ENCODE data around the gene CHURC1. TPM values are rescaled to one million over a fixed set of nuclear protein-coding genes. Genes with fewer than 3 reads are reported as not detected.

CHURC1 gene
- total and polyA plus RNA-seq, 3 donors from 2014 or later, result 53.5 to 62.8 (median 55.7) TPM

DNA sequence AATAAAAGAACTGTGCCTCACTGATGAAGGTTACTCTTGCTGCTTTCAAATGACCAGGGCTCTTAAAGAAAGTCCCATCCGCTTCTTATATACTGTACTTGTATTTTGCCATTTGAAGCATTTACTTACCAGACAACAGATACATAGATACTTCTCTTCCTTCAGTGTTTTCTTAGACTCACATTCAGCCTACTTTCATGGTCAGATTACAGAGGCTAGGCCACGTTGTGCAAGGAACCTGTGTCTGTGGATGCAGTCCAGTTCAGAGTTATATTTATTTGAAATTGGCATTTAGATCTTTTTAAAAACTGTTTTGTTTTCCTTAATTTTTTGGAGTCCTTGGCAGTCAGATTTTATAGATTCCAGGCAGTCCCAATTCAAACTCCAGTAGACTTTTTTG is 6.2 kb downstream of the CHURC1 start:
- no peak for TF ChIP-seq POLR2A (IDR thresholded peaks at IDR 0.05)
- TF ChIP-seq, protein P1, sequence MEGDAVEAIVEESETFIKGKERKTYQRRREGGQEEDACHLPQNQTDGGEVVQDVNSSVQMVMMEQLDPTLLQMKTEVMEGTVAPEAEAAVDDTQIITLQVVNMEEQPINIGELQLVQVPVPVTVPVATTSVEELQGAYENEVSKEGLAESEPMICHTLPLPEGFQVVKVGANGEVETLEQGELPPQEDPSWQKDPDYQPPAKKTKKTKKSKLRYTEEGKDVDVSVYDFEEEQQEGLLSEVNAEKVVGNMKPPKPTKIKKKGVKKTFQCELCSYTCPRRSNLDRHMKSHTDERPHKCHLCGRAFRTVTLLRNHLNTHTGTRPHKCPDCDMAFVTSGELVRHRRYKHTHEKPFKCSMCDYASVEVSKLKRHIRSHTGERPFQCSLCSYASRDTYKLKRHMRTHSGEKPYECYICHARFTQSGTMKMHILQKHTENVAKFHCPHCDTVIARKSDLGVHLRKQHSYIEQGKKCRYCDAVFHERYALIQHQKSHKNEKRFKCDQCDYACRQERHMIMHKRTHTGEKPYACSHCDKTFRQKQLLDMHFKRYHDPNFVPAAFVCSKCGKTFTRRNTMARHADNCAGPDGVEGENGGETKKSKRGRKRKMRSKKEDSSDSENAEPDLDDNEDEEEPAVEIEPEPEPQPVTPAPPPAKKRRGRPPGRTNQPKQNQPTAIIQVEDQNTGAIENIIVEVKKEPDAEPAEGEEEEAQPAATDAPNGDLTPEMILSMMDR (IDR thresholded peaks at IDR 0.05), result no peak
- H3K4me1 ChIP-seq, result peaks cover 5% of the 10 kb centered on the region
- no peak for DNase-seq
- WGBS, 2 donors, result 70 to 73% methylated on average over 2 of the region's 2 CpGs
- H3K36me3 ChIP-seq (ENCODE audit: low read depth, missing control alignments), result no peaks in the 10 kb centered on the region
- no peaks in the 10 kb centered on the region for H3K27me3 ChIP-seq
- no peak overlapping the region for H3K4me3 ChIP-seq
- H3K27ac ChIP-seq, result no peak overlapping the region
- H3K9me3 ChIP-seq, result no peaks in the 10 kb centered on the region
- intact Hi-C loops (cut with DNase I; ENCODE audit: low total_unique reads), result no loop called here

DNA sequence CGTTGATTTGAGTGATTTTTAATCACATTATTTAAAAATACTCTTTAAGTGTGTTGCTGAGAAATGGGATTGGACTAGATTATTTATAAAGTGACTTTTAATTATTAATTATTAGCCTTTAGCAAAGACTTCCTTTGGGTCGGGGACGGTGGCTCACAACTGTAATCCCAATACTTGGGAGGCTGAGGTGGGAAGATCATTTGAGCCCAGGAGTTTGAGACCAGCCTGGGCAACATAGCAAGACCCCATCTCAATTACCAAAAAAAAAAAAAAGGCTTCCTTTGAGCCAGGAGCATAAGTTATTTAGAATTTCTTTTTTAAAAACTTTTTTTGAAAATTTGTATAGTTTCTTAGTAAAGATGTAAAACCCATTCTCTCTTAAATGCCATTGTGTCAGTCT is 8.8 kb downstream of the CHURC1 start:
- intact Hi-C loops (cut with DNase I; ENCODE audit: low total_unique reads), result no loop called here
- WGBS, 2 donors, result 84 to 91% methylated on average over 3 of the region's 3 CpGs
- Histone ChIP-seq H3K27ac (no peak overlapping the region), H3K36me3 (ENCODE audit: low read depth, missing control alignments) (no peaks in the 10 kb centered on the region), H3K9me3 (no peaks in the 10 kb centered on the region), H3K4me1 (no peaks in the 10 kb centered on the region), H3K4me3 (no peak overlapping the region), H3K27me3 (no peaks in the 10 kb centered on the region)
- TF ChIP-seq POLR2A (IDR thresholded peaks at IDR 0.05), result no peak
- no peak for DNase-seq

DNA sequence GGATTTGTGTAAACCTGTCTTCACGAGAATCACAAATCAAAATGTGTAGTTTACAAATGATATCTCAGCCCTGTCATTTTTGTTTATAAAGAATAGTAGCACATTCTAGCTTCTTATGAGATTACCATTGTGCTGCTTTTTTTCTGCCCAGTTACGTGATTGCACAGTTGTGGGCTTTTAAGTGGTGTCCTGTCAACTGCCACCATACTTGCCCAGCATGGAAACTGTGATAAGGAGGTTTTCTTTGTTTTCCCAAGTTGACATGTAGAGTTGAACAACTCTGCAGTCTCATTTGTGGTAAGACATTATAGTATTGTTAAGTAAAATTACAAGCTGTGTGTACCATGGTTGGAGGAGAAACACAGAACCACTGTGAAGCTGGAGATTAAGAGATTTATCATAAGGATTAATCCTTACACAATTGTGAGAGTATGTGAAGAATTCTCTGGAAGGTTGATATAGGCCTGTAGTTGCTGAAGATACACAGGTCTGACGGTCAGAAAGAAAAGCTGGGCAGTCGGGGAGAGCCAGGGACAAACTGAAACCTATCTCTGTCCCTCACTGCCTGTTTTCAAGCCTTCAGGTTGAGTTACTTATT is 12.2 kb downstream of the CHURC1 start:
- no peak for DNase-seq
- H3K4me3 ChIP-seq, result no peak overlapping the region
- H3K9me3 ChIP-seq, result no peaks in the 10 kb centered on the region
- H3K4me1 ChIP-seq, result no peaks in the 10 kb centered on the region
- no peak overlapping the region for H3K27ac ChIP-seq
- no peak for TF ChIP-seq POLR2A (IDR thresholded peaks at IDR 0.05)
- TF ChIP-seq, protein P1 (IDR thresholded peaks at IDR 0.05), result no peak
- no peaks in the 10 kb centered on the region for H3K36me3 ChIP-seq (ENCODE audit: low read depth, missing control alignments)
- 75 to 79% methylated on average over 4 of the region's 4 CpGs for WGBS, 2 donors
- intact Hi-C loops (cut with DNase I; ENCODE audit: low total_unique reads), result no loop called here
- no peaks in the 10 kb centered on the region for H3K27me3 ChIP-seq

- no peak for DNase-seq
- WGBS, 2 donors, result 87 to 95% methylated on average over 3 of the region's 3 CpGs
- H3K36me3 ChIP-seq (ENCODE audit: low read depth, missing control alignments), result no peaks in the 10 kb centered on the region
- TF ChIP-seq POLR2A (IDR thresholded peaks at IDR 0.05), result no peak
- TF ChIP-seq, protein P1 (IDR thresholded peaks at IDR 0.05), result no peak
- no peaks in the 10 kb centered on the region for H3K27me3 ChIP-seq
- H3K4me1 ChIP-seq, result no peaks in the 10 kb centered on the region
- intact Hi-C loops (cut with DNase I; ENCODE audit: low total_unique reads), result no loop called here
- no peaks in the 10 kb centered on the region for H3K9me3 ChIP-seq
- no peak overlapping the region for H3K27ac ChIP-seq
- H3K4me3 ChIP-seq, result no peak overlapping the region
These were observed 12.8 kb downstream of the CHURC1 start for GRCh38 chr14:64927031-64927430.

GRCh38 chr14:64928239-64929013 is 14.2 kb downstream of the CHURC1 start:
- Histone ChIP-seq H3K27ac (no peak overlapping the region), H3K27me3 (no peaks in the 10 kb centered on the region), H3K4me1 (no peaks in the 10 kb centered on the region), H3K4me3 (no peak overlapping the region), H3K9me3 (no peaks in the 10 kb centered on the region), H3K36me3 (ENCODE audit: low read depth, missing control alignments) (no peaks in the 10 kb centered on the region)
- intact Hi-C loops (cut with DNase I; ENCODE audit: low total_unique reads), result no loop called here
- no peak for DNase-seq
- 77 to 81% methylated on average over 7 of the region's 7 CpGs for WGBS, 2 donors
- TF ChIP-seq, protein P1 (IDR thresholded peaks at IDR 0.05), result no peak
- no peak for TF ChIP-seq POLR2A (IDR thresholded peaks at IDR 0.05)

Data from testis (tissue), 3 donors.